MM.1S (cell line): Measurements from ENCODE around the gene COL6A2.

ENCODE experiments used
- CTCF ChIP-seq: fragments of 300-600 bp; sonication (generic); IDR thresholded peaks from 2 replicates; pipeline ENCODE4 v1.5.1; 2016; ENCODE audit warnings: antibody characterized with exemption, low read length, mixed read lengths
- EZH2 ChIP-seq: fragments of 300-600 bp; sonication (generic); optimal IDR thresholded peaks from 2 replicates; pipeline ENCODE3; 2017; ENCODE audit warnings: low read depth, mild to moderate bottlenecking, antibody characterized with exemption, low read length, mixed read lengths
- EZH2phosphoT487 ChIP-seq: fragments of 300-600 bp; sonication (generic); IDR thresholded peaks from 2 replicates; pipeline ENCODE4 v1.6.1; 2018; ENCODE audit warnings: antibody characterized with exemption, low read length

GRCh38 chr21:46051379-46051770, 46.5 kb upstream of the COL6A2 start:
- no peak for TF ChIP-seq CTCF
- TF ChIP-seq EZH2, result no peak
- no peak; the same call in 1 of the 2 replicates for TF ChIP-seq EZH2phosphoT487
